K562 (cell line): Measurements from ENCODE around the gene PSMD2. TPM values are rescaled to one million over a fixed set of nuclear protein-coding genes. Genes with fewer than 3 reads are reported as not detected.

ENCODE experiments used
- ATAC-seq: fragments of 200-7000 bp; cut with Tn5 transposase; 3 replicates; pipeline ENCODE4 v1.9.1; 2020; ENCODE audit warnings: moderate library complexity
- BruUV-seq: library from RNA; stranded (reverse); fragments of 400-500 nt; replicated peaks from 2 replicates; lab custom pipeline; 2021; lab: Mats Ljungman, UMichigan
- CTCF ChIA-PET: fragments of 300-600 bp; formaldehyde crosslinking; extraction: SDS; loops from one replicate; lab custom pipeline; 2021; ENCODE audit warnings: low intra/inter-chr PET ratio; lab: Yijun Ruan, JAX
- POLR2A ChIA-PET: fragments of 300-600, 350-650 bp; sonication (Branson Sonifier 250); formaldehyde crosslinking; extraction: SDS; loops from one replicate; lab custom pipeline; 2021; ENCODE audit warnings: antibody characterized with exemption, inconsistent platforms; lab: Yijun Ruan, JAX
- DNase-seq, 4 experiments: peaks; one replicate each; pipeline versions ENCODE4 v3.0.0 to v3.0.0-alpha.2; 2011 to 2018; ENCODE audit warnings: low spot score in 3 of 4, mixed read lengths in 3 of 4; ENCODE audit errors: extremely low read depth in 1 of 4
- FAIRE-seq: peaks from 2 replicates; lab custom pipeline; 2011; peaks lifted over from hg19 to GRCh38; lab: Jason Lieb, UNC
- H2AFZ ChIP-seq: 2 replicates; pipeline ENCODE4 v1.6.0; 2011; ENCODE audit warnings: low read depth, low read length, control low read depth, inconsistent platforms
- H3K27ac ChIP-seq: fragments of 200-600 bp; 3 replicates; pipeline ENCODE4 v1.8.0; 2011; ENCODE audit warnings: low read depth, mild to moderate bottlenecking, control low read depth, inconsistent platforms, low read length, moderate library complexity, mixed read lengths; ENCODE audit errors: extremely low read depth
- H3K27me3 ChIP-seq, 2 experiments: fragments of 300-600 bp in 1 of 2; 2 replicates in 1 of 2; 3 replicates in 1 of 2; pipeline versions ENCODE4 v1.6.0 to v1.8.0; 2011; ENCODE audit warnings: inconsistent platforms in 2 of 2, low read length in 2 of 2, mild to moderate bottlenecking in 1 of 2, mixed read lengths in 1 of 2, moderate library complexity in 1 of 2; ENCODE audit not compliant: control insufficient read depth in 2 of 2, insufficient read depth in 2 of 2
- H3K36me3 ChIP-seq: fragments of 300-600 bp; 3 replicates; pipeline ENCODE4 v1.8.0; 2011; ENCODE audit warnings: mild to moderate bottlenecking, low read length, inconsistent platforms; ENCODE audit not compliant: control insufficient read depth, insufficient read depth
- H3K4me1 ChIP-seq, 2 experiments: fragments of 200-600 bp in 1 of 2; replicated peaks in 1 of 2; 2 replicates in 1 of 2; 3 replicates in 1 of 2; pipeline versions ENCODE4 v1.5.1 to v1.8.0; 2011; ENCODE audit warnings: inconsistent platforms in 2 of 2, low read length in 2 of 2, mild to moderate bottlenecking in 1 of 2, mixed read lengths in 1 of 2, moderate library complexity in 1 of 2; ENCODE audit not compliant: control insufficient read depth in 2 of 2, insufficient read depth in 2 of 2
- H3K4me2 ChIP-seq: 2 replicates; pipeline ENCODE4 v1.6.1; 2011; ENCODE audit warnings: low read length, control low read depth, inconsistent platforms, mixed read lengths; ENCODE audit not compliant: insufficient read depth
- H3K4me3 ChIP-seq: fragments of 200-600 bp; sonication (generic), shearing (Covaris generic); 2 replicates; pipeline ENCODE4 v1.5.1; 2016; ENCODE audit warnings: control low read depth, inconsistent platforms
- H3K79me2 ChIP-seq: fragments of 200-600 bp; 3 replicates; pipeline ENCODE4 v1.8.0; 2011; ENCODE audit warnings: low read length, inconsistent platforms; ENCODE audit not compliant: control insufficient read depth, insufficient read depth
- H3K9ac ChIP-seq, 2 experiments: 2 replicates each; pipeline versions ENCODE4 v1.6.0 to v1.6.1; 2011; ENCODE audit warnings: low read depth in 2 of 2, low read length in 2 of 2, control low read depth in 1 of 2, inconsistent platforms in 1 of 2, mild to moderate bottlenecking in 1 of 2, mixed read lengths in 1 of 2; ENCODE audit not compliant: insufficient read depth in 1 of 2
- H3K9me1 ChIP-seq: one replicate; pipeline ENCODE4 v1.6.0; 2011; ENCODE audit warnings: inconsistent platforms, mild to moderate bottlenecking, low read length, moderate library complexity; ENCODE audit not compliant: control insufficient read depth, insufficient read depth
- H3K9me3 ChIP-seq: replicated peaks from 2 replicates; pipeline ENCODE4 v1.5.1; 2011; ENCODE audit warnings: low read depth, low read length, inconsistent platforms; ENCODE audit not compliant: control insufficient read depth, insufficient read depth
- H4K20me1 ChIP-seq: replicated peaks from 2 replicates; pipeline ENCODE4 v1.6.1; 2011; ENCODE audit warnings: low read length, inconsistent platforms, mixed read lengths; ENCODE audit not compliant: control insufficient read depth, insufficient read depth
- CHD2 ChIP-seq: IDR thresholded peaks from 2 replicates; pipeline ENCODE4 v1.6.1; 2011; ENCODE audit warnings: low read depth, low read length
- DDX20 ChIP-seq: fragments of 450-650 bp; IDR thresholded peaks from 2 replicates; pipeline ENCODE4 v1.6.1; 2016; ENCODE audit warnings: missing genetic modification characterization, low read depth, mild to moderate bottlenecking, missing compliant biosample characterization, moderate library complexity
- GTF2A2 ChIP-seq: IDR thresholded peaks from 2 replicates; pipeline ENCODE4 v1.6.1; 2016; ENCODE audit warnings: mild to moderate bottlenecking, missing genetic modification characterization, missing compliant biosample characterization
- HNRNPH1 ChIP-seq: fragments of 200-400 bp; formaldehyde crosslinking; optimal IDR thresholded peaks from 2 replicates; pipeline ENCODE3; 2017; ENCODE audit warnings: low read depth, mild to moderate bottlenecking, low read length, moderate library complexity
- TCF7L2 ChIP-seq: fragments of 150-350 bp; IDR thresholded peaks from 2 replicates; pipeline ENCODE4 v1.6.1; 2016; ENCODE audit warnings: low read depth, mild to moderate bottlenecking, low read length, moderate library complexity
- ZBTB8A ChIP-seq: fragments of 450-650 bp; IDR thresholded peaks from 2 replicates; pipeline ENCODE4 v1.6.1; 2018; ENCODE audit warnings: mild to moderate bottlenecking, moderate library complexity; ENCODE audit not compliant: partially characterized antibody
- ZNF134 ChIP-seq: fragments of 250-450 bp; sonication (Bioruptor Pico); conservative IDR thresholded peaks from 2 replicates; pipeline ENCODE4 v1.4.0; 2020
- ZNF668 ChIP-seq: fragments of 250-450 bp; sonication (Bioruptor Pico); IDR thresholded peaks from 2 replicates; pipeline ENCODE4 v1.8.0; 2022; ENCODE audit warnings: mild to moderate bottlenecking, inconsistent platforms
- WGBS: fragments of 100-300 bp; shearing (Covaris generic); methylation state at CpG from one replicate; pipeline ENCODE4 v1.1.6; 2016; ENCODE audit warnings: low coverage, mixed read lengths; ENCODE audit not compliant: insufficient coverage; ENCODE audit errors: missing lambda C conversion rate; 5-methylcytosine and 5-hydroxymethylcytosine counted together
- in situ Hi-C: fragments of 300-500 bp; cut with MboI; formaldehyde crosslinking; loops from 4 replicates; pipeline ENCODE4 v1.15.0; 2018; ENCODE audit warnings: inconsistent platforms, mixed read lengths
- intact Hi-C: fragments of 100-400 bp; cut with micrococcal nuclease; formaldehyde crosslinking; loops from 2 replicates; pipeline ENCODE4 v1.14.2; 2022
- polyA plus RNA-seq, 8 experiments: library from polyadenylated mRNA; depleted of rRNA in 4 of 8; stranded (reverse) in 5 of 8; unstranded in 3 of 8; fragments of >200 nt; fragmentation: Nextera tagmentation in 2 of 8; fragmentation: Illumina TruSeq in 1 of 8; extraction: Ambion mirVana in 2 of 8; extraction: Trizol in 1 of 8; gene quantifications; 2 replicates each; pipeline versions ENCODE4 v1.2.1 to v1.2.3, GENCODE V29; 2011 to 2014; ENCODE audit warnings: inconsistent platforms in 1 of 8, missing spikeins in 1 of 8
- total RNA-seq, 7 experiments: library from RNA; depleted of rRNA in 6 of 7; stranded (reverse); fragments of >200 nt in 6 of 7; fragmentation: Illumina TruSeq in 2 of 7; extraction: Trizol in 2 of 7; gene quantifications; 2 replicates each; pipeline versions ENCODE4 v1.2.1 to v1.2.3, GENCODE V29; 2011 to 2021; ENCODE audit warnings: low replicate concordance in 1 of 7
- TF ChIP-seq, protein P1 (sequence below): sonication (generic); formaldehyde crosslinking; IDR thresholded peaks from 2 replicates; pipeline ENCODE4 v1.8.0; 2022; ENCODE audit warnings: mild to moderate bottlenecking, missing genetic modification reagents, borderline replicate concordance

PSMD2 gene
- total and polyA plus RNA-seq, 9 of the 15 experiments (the other 6 are each of a cell fraction or from before 2014, with no cell fraction given), result 152 to 484 (median 295) TPM

DNA sequence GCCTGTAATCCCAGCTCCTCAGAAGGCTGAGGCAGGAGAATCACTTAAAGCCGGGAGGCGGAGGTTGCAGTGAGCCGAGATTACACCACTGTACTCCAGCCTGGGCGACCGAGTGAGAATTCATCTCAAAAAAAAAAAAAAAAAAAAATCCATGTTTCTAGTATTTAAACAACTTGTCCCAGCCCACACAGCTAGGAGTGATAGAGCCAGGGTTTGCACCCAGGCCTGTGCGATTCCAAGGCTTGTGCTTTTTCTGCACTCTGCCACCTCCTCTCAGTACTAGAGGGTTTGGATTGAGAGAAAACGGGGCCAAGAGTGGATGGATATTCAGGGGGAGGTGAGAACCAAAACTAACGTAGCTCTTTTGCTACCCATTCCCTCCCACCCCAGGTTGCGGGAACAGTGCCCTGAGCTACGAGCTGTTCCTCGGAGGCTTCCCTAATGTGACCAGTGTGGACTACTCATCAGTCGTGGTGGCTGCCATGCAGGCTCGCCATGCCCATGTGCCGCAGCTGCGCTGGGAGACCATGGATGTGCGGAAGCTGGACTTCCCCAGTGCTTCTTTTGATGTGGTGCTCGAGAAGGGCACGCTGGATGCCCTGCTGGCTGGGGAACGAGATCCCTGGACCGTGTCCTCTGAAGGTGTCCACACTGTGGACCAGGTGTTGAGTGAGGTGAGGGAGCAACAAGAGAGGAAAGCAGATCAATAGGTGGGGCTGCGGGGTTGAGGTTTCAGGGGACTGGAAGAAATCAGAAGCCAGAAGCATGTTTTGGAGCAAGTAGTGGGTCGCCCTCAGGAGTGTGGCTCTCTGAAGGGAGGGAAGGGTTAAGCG, 41.7 kb upstream of the PSMD2 start:
- Histone ChIP-seq H3K27ac (no peak overlapping the region), H3K9ac (no peak overlapping the region), H3K9me3 (no peaks in the 10 kb centered on the region), H3K4me1 (peaks cover 11 to 30% of the 10 kb centered on the region in 2 experiments; a peak in 4 of 5 replicates), H3K27me3 (peaks cover 5 to 23% of the 10 kb centered on the region in 2 experiments; a peak in 4 of 5 replicates), H3K4me3 (no peak overlapping the region), H3K36me3 (no peaks in the 10 kb centered on the region), H3K4me2 (no peak overlapping the region), H2AFZ (no peak overlapping the region), H3K9me1 (no peaks in the 10 kb centered on the region), H3K79me2 (no peaks in the 10 kb centered on the region; the same call in 2 of the 3 replicates), H4K20me1 (peaks cover 34% of the 10 kb centered on the region)
- POLR2A ChIA-PET, result interaction anchor here (1.2 kb wide), 1 partner anchor 8 kb away, joined by 4 read pairs; the partner anchor contains the start of gene EEF1AKMT4
- FAIRE-seq (no peak), ATAC-seq (no peak), DNase-seq (no peak)
- CTCF ChIA-PET, result no interaction called here
- in situ Hi-C loops, result no loop called here
- 71% methylated on average over 21 of the region's 23 CpGs for WGBS
- TF ChIP-seq DDX20 (no peak), GTF2A2 (tag) (no peak), ZBTB8A (no peak), HNRNPH1 (no peak), ZNF134 (CRISPR knock-in tag) (no peak), TCF7L2 (no peak), ZNF668 (CRISPR knock-in tag) (no peak), CHD2 (no peak)
- TF ChIP-seq, protein P1, sequence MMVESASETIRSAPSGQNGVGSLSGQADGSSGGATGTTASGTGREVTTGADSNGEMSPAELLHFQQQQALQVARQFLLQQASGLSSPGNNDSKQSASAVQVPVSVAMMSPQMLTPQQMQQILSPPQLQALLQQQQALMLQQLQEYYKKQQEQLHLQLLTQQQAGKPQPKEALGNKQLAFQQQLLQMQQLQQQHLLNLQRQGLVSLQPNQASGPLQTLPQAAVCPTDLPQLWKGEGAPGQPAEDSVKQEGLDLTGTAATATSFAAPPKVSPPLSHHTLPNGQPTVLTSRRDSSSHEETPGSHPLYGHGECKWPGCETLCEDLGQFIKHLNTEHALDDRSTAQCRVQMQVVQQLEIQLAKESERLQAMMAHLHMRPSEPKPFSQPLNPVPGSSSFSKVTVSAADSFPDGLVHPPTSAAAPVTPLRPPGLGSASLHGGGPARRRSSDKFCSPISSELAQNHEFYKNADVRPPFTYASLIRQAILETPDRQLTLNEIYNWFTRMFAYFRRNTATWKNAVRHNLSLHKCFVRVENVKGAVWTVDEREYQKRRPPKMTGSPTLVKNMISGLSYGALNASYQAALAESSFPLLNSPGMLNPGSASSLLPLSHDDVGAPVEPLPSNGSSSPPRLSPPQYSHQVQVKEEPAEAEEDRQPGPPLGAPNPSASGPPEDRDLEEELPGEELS (CRISPR knock-in tag), result no peak
- BruUV-seq, result no TSS peak
- intact Hi-C loops, result no loop called here
